Common myeloid progenitor, CD34-positive (primary cell): Measurements from ENCODE around the gene ASB1. TPM values are rescaled to one million over a fixed set of nuclear protein-coding genes. Genes with fewer than 3 reads are reported as not detected.

ENCODE experiments used
- CTCF ChIA-PET: fragments of 350-600 bp; sonication (Branson Sonifier 250); formaldehyde crosslinking; loops from one replicate; lab custom pipeline; 2021; ENCODE audit warnings: antibody characterized with exemption; lab: Charles Lee
- POLR2A ChIA-PET: fragments of 350-600 bp; sonication (Branson Sonifier 250); formaldehyde crosslinking; loops from one replicate; lab custom pipeline; 2021; ENCODE audit warnings: antibody characterized with exemption; lab: Charles Lee
- DNase-seq, 3 donors: peaks; one replicate each; pipeline versions ENCODE4 v3.0.0 to v3.0.0-alpha.2; 2013
- H3K27ac ChIP-seq, 2 experiments: 1 replicate in 1 of 2; 2 replicates in 1 of 2; pipeline ENCODE4 v1.7.0; 2013; ENCODE audit warnings: inconsistent platforms in 2 of 2, low read length in 2 of 2, mild to moderate bottlenecking in 2 of 2, low read depth in 1 of 2, moderate library complexity in 1 of 2; ENCODE audit not compliant: severe bottlenecking in 2 of 2, insufficient read depth in 1 of 2, poor library complexity in 1 of 2
- H3K27me3 ChIP-seq, 5 experiments: replicated peaks in 2 of 5; 1 replicate in 3 of 5; 2 replicates in 2 of 5; pipeline versions ENCODE4 v1.6.1 to v1.7.0; 2013; ENCODE audit warnings: low read length in 4 of 5, mild to moderate bottlenecking in 2 of 5, moderate library complexity in 2 of 5, inconsistent platforms in 1 of 5; ENCODE audit not compliant: insufficient read depth in 5 of 5, control insufficient read depth in 4 of 5
- H3K36me3 ChIP-seq, 4 experiments: 1 replicate in 2 of 4; 2 replicates in 2 of 4; pipeline versions ENCODE4 v1.6.1 to v1.7.0; 2013; ENCODE audit warnings: low read length in 3 of 4, control low read depth in 1 of 4, mild to moderate bottlenecking in 1 of 4; ENCODE audit not compliant: control insufficient read depth in 4 of 4, insufficient read depth in 4 of 4
- H3K4me1 ChIP-seq, 4 experiments: 1 replicate in 3 of 4; 2 replicates in 1 of 4; pipeline versions ENCODE4 v1.6.1 to v1.7.1; 2013; ENCODE audit warnings: low read length in 3 of 4, mild to moderate bottlenecking in 3 of 4, control low read depth in 1 of 4, inconsistent platforms in 1 of 4, moderate library complexity in 1 of 4; ENCODE audit not compliant: control insufficient read depth in 4 of 4, insufficient read depth in 4 of 4; ENCODE audit errors: control extremely low read depth in 1 of 4
- H3K4me3 ChIP-seq, 7 experiments: 1 replicate in 4 of 7; 2 replicates in 3 of 7; pipeline versions ENCODE4 v1.5.1 to v1.7.0; 2013; ENCODE audit warnings: mild to moderate bottlenecking in 7 of 7, low read length in 6 of 7, moderate library complexity in 6 of 7, inconsistent platforms in 2 of 7, low read depth in 2 of 7, control low read depth in 1 of 7; ENCODE audit not compliant: insufficient read depth in 4 of 7, control insufficient read depth in 1 of 7; ENCODE audit errors: extremely low read depth in 1 of 7
- H3K9me3 ChIP-seq, 5 experiments: 1 replicate in 4 of 5; 2 replicates in 1 of 5; pipeline versions ENCODE4 v1.6.1 to v1.7.1; 2013; ENCODE audit warnings: low read length in 4 of 5, mild to moderate bottlenecking in 2 of 5, inconsistent platforms in 1 of 5, low read depth in 1 of 5, moderate library complexity in 1 of 5; ENCODE audit not compliant: control insufficient read depth in 4 of 5, insufficient read depth in 2 of 5; ENCODE audit errors: control extremely low read depth in 1 of 5
- WGBS: methylation state at CpG from one replicate; pipeline ENCODE4 v1.1.5; 2013; ENCODE audit not compliant: insufficient coverage; 5-methylcytosine and 5-hydroxymethylcytosine counted together
- polyA plus RNA-seq: library from polyadenylated mRNA; unstranded; fragments of 120-200 nt; gene quantifications from one replicate; pipeline ENCODE4 v1.2.1, GENCODE V29; 2013

Gene ASB1
- polyA plus RNA-seq, result 10.4 TPM

GRCh38 chr2:238426568-238427434 is at the start of gene ASB1:
Gene ASB1 (plus strand): TSS chr2:238426927. CDS start chr2:238427071, 144 bp downstream.
- Histone ChIP-seq H3K4me1 (peaks cover 0 to 22% (median 18%) of the 10 kb centered on the region in 4 experiments), H3K27ac (peak within 1 kb of the TSS in 1 of 2 experiments; percentile 69), H3K27me3 (peaks cover 0 to 6% (median 0%) of the 10 kb centered on the region in 5 experiments), H3K4me3 (peak within 1 kb of the TSS; percentile 72 to 90 (median 84)), H3K9me3 (peaks cover 3 to 14% (median 7%) of the 10 kb centered on the region in 5 experiments), H3K36me3 (peaks cover 0 to 12% (median 6%) of the 10 kb centered on the region in 4 experiments)
- POLR2A ChIA-PET, result no interaction called here
- peak; percentile 65 to 76 (median 71) for DNase-seq
- CTCF ChIA-PET, result interaction anchor here (1.2 to 1.7 kb wide), 3 partner anchors 30 to 57 kb away, joined by 4 to 5 read pairs (median 4); no protein-coding TSS in a partner anchor
- under 1% methylated on average over 97 of the region's 104 CpGs for WGBS

GRCh38 chr2:238378230-238379095 is 48.3 kb upstream of the ASB1 start:
- DNase-seq, result no peak
- ChIA-PET CTCF (interaction anchor here (1.0 to 2.4 kb wide), 6 partner anchors 14 to 82 kb away, joined by 3 to 5 read pairs (median 4); no protein-coding TSS in a partner anchor), POLR2A (interaction anchor here (0.5 kb wide), 1 partner anchor 132 kb away, joined by 3 read pairs; no protein-coding TSS in a partner anchor)
- H3K27ac ChIP-seq, result no peak overlapping the region
- H3K9me3 ChIP-seq, result peaks cover 0 to 5% (median 0%) of the 10 kb centered on the region in 5 experiments
- 95% methylated on average over 10 of the region's 11 CpGs for WGBS
- H3K36me3 ChIP-seq, result no peaks in the 10 kb centered on the region
- H3K4me3 ChIP-seq, result peak overlapping the region in 1 of 7 experiments; percentile 17
- H3K4me1 ChIP-seq, result peaks cover 9 to 64% (median 31%) of the 10 kb centered on the region in 4 experiments
- H3K27me3 ChIP-seq, result no peaks in the 10 kb centered on the region

GRCh38 chr2:238379096-238379810 is 47.5 kb upstream of the ASB1 start:
- Histone ChIP-seq H3K4me3 (peak overlapping the region in 3 of 7 experiments; percentile 9 to 32 (median 17)), H3K27ac (no peak overlapping the region), H3K9me3 (peaks cover 0 to 9% (median 0%) of the 10 kb centered on the region in 5 experiments), H3K27me3 (no peaks in the 10 kb centered on the region), H3K4me1 (peaks cover 9 to 64% (median 31%) of the 10 kb centered on the region in 4 experiments), H3K36me3 (peaks cover 0 to 4% (median 0%) of the 10 kb centered on the region in 4 experiments)
- WGBS, result 66% methylated on average over 12 of the region's 15 CpGs
- DNase-seq, result peak in 2 of 3 donors; percentile 60 to 67
- ChIA-PET POLR2A (interaction anchor here (0.5 kb wide), 1 partner anchor 133 kb away, joined by 3 read pairs; no protein-coding TSS in a partner anchor), CTCF (interaction anchor here (1.0 to 1.9 kb wide), 4 partner anchors 9 to 16 kb away, joined by 3 to 10 read pairs (median 4); no protein-coding TSS in a partner anchor)

GRCh38 chr2:238380336-238380735 is 46.4 kb upstream of the ASB1 start:
- 97% methylated on average over 3 of the region's 7 CpGs for WGBS
- POLR2A ChIA-PET, result no interaction called here
- Histone ChIP-seq H3K4me3 (no peak overlapping the region), H3K4me1 (peaks cover 9 to 64% (median 31%) of the 10 kb centered on the region in 4 experiments), H3K27ac (no peak overlapping the region), H3K9me3 (peaks cover 0 to 9% (median 0%) of the 10 kb centered on the region in 5 experiments), H3K36me3 (peaks cover 0 to 4% (median 0%) of the 10 kb centered on the region in 4 experiments), H3K27me3 (no peaks in the 10 kb centered on the region)
- DNase-seq, result no peak
- CTCF ChIA-PET, result interaction anchor here (1.3 to 1.9 kb wide), 2 partner anchors 10 kb away, joined by 3 to 10 read pairs; no protein-coding TSS in a partner anchor

- Histone ChIP-seq H3K4me1 (peaks cover 9 to 64% (median 31%) of the 10 kb centered on the region in 4 experiments), H3K27me3 (no peaks in the 10 kb centered on the region), H3K36me3 (peaks cover 0 to 4% (median 0%) of the 10 kb centered on the region in 4 experiments), H3K9me3 (peaks cover 0 to 9% (median 0%) of the 10 kb centered on the region in 5 experiments), H3K4me3 (no peak overlapping the region), H3K27ac (no peak overlapping the region)
- ChIA-PET POLR2A (no interaction called here), CTCF (interaction anchor here (1.9 kb wide), 1 partner anchor 11 kb away, joined by 10 read pairs; no protein-coding TSS in a partner anchor)
- DNase-seq, result no peak
- no CpG with 5 or more reads among the region's 1 CpG for WGBS
These were observed 45.9 kb upstream of the ASB1 start for GRCh38 chr2:238380785-238381184.
